ENCODE measurements around the gene SLC35F1. TPM values are rescaled to one million over a fixed set of nuclear protein-coding genes. Genes with fewer than 3 reads are reported as not detected.

SLC35F1 gene
- total and polyA plus RNA-seq, 2 experiments from 2014 or later: 0.04 to 0.43 TPM

GRCh38 chr6:118080547-118080946, 173.5 kb downstream of the SLC35F1 start:
- TF ChIP-seq CTCF (IDR thresholded peaks at IDR 0.05; ENCODE audit: poor library complexity): peak; percentile 6
- TF ChIP-seq EZH2phosphoT487 (IDR thresholded peaks at IDR 0.05; ENCODE audit: low read depth, severe bottlenecking, unreplicated experiment): no peak
- Histone ChIP-seq H3K4me1 (ENCODE audit: insufficient read depth) (no peaks in the 10 kb centered on the region), H3K4me2 (no peak overlapping the region), H4K20me1 (ENCODE audit: insufficient read depth, poor library complexity, severe bottlenecking) (no peaks in the 10 kb centered on the region), H3K27me3 (no peaks in the 10 kb centered on the region), H3K36me3 (replicated peaks; ENCODE audit: insufficient read depth, low read depth) (no peaks in the 10 kb centered on the region), H3K27ac (no peak overlapping the region), H2AFZ (no peak overlapping the region), H3K4me3 (no peak overlapping the region), H3K79me2 (no peaks in the 10 kb centered on the region), H3K9me3 (ENCODE audit: low read depth) (no peaks in the 10 kb centered on the region), H3K9me2 (replicated peaks; ENCODE audit: insufficient read depth) (no peaks in the 10 kb centered on the region)
- WGBS (ENCODE audit: low lambda C conversion rate, missing lambda C conversion rate): 37% methylated on average over 2 of the region's 2 CpGs
- no peak for DNase-seq (ENCODE audit: low spot score)

- Histone ChIP-seq H3K9me2 (replicated peaks; ENCODE audit: insufficient read depth) (no peaks in the 10 kb centered on the region), H3K9me3 (ENCODE audit: low read depth) (no peaks in the 10 kb centered on the region), H3K27me3 (no peaks in the 10 kb centered on the region), H3K79me2 (no peaks in the 10 kb centered on the region), H3K4me3 (no peak overlapping the region), H3K4me1 (ENCODE audit: insufficient read depth) (no peaks in the 10 kb centered on the region), H2AFZ (no peak overlapping the region), H4K20me1 (ENCODE audit: insufficient read depth, poor library complexity, severe bottlenecking) (no peaks in the 10 kb centered on the region), H3K27ac (no peak overlapping the region), H3K36me3 (replicated peaks; ENCODE audit: insufficient read depth, low read depth) (no peaks in the 10 kb centered on the region), H3K4me2 (no peak overlapping the region)
- no peak for TF ChIP-seq EZH2phosphoT487 (IDR thresholded peaks at IDR 0.05; ENCODE audit: low read depth, severe bottlenecking, unreplicated experiment)
- no peak for TF ChIP-seq CTCF (IDR thresholded peaks at IDR 0.05; ENCODE audit: poor library complexity)
- no peak for TF ChIP-seq EZH2 (IDR thresholded peaks at IDR 0.05; ENCODE audit: borderline replicate concordance)
- no peak for DNase-seq (ENCODE audit: low spot score)
- 92% methylated on average over 2 of the region's 2 CpGs for WGBS (ENCODE audit: low lambda C conversion rate, missing lambda C conversion rate)
Measured at GRCh38 chr6:118083711-118084110, 176.6 kb downstream of the SLC35F1 start.

- TF ChIP-seq EZH2 (IDR thresholded peaks at IDR 0.05; ENCODE audit: borderline replicate concordance) (no peak), EZH2phosphoT487 (IDR thresholded peaks at IDR 0.05; ENCODE audit: low read depth, severe bottlenecking, unreplicated experiment) (no peak), CTCF (IDR thresholded peaks at IDR 0.05; ENCODE audit: poor library complexity) (no peak)
- no peak overlapping the region for H3K4me2 ChIP-seq
- H3K27me3 ChIP-seq: no peaks in the 10 kb centered on the region
- H3K4me3 ChIP-seq: no peak overlapping the region
- H3K4me1 ChIP-seq (ENCODE audit: insufficient read depth): no peaks in the 10 kb centered on the region
- no peak overlapping the region for H2AFZ ChIP-seq
- no peak for DNase-seq (ENCODE audit: low spot score)
- no peaks in the 10 kb centered on the region for H3K9me2 ChIP-seq (replicated peaks; ENCODE audit: insufficient read depth)
- no peaks in the 10 kb centered on the region for H3K36me3 ChIP-seq (replicated peaks; ENCODE audit: insufficient read depth, low read depth)
- no peaks in the 10 kb centered on the region for H4K20me1 ChIP-seq (ENCODE audit: insufficient read depth, poor library complexity, severe bottlenecking)
- no peaks in the 10 kb centered on the region for H3K79me2 ChIP-seq
- H3K27ac ChIP-seq: no peak overlapping the region
- WGBS (ENCODE audit: low lambda C conversion rate, missing lambda C conversion rate): 81% methylated on average over 2 of the region's 2 CpGs
- no peaks in the 10 kb centered on the region for H3K9me3 ChIP-seq (ENCODE audit: low read depth)
Measured at GRCh38 chr6:118085665-118086064, 178.6 kb downstream of the SLC35F1 start.

GRCh38 chr6:118086159-118086558, 179.1 kb downstream of the SLC35F1 start:
- TF ChIP-seq EZH2 (IDR thresholded peaks at IDR 0.05; ENCODE audit: borderline replicate concordance) (no peak), CTCF (IDR thresholded peaks at IDR 0.05; ENCODE audit: poor library complexity) (no peak), EZH2phosphoT487 (IDR thresholded peaks at IDR 0.05; ENCODE audit: low read depth, severe bottlenecking, unreplicated experiment) (no peak)
- H2AFZ ChIP-seq: no peak overlapping the region
- no peaks in the 10 kb centered on the region for H3K36me3 ChIP-seq (replicated peaks; ENCODE audit: insufficient read depth, low read depth)
- no peak overlapping the region for H3K27ac ChIP-seq
- no peaks in the 10 kb centered on the region for H3K79me2 ChIP-seq
- no peak overlapping the region for H3K4me3 ChIP-seq
- no peaks in the 10 kb centered on the region for H3K4me1 ChIP-seq (ENCODE audit: insufficient read depth)
- 78% methylated on average over 2 of the region's 2 CpGs for WGBS (ENCODE audit: low lambda C conversion rate, missing lambda C conversion rate)
- H3K9me3 ChIP-seq (ENCODE audit: low read depth): no peaks in the 10 kb centered on the region
- no peaks in the 10 kb centered on the region for H4K20me1 ChIP-seq (ENCODE audit: insufficient read depth, poor library complexity, severe bottlenecking)
- no peak for DNase-seq (ENCODE audit: low spot score)
- no peaks in the 10 kb centered on the region for H3K9me2 ChIP-seq (replicated peaks; ENCODE audit: insufficient read depth)
- no peak overlapping the region for H3K4me2 ChIP-seq
- no peaks in the 10 kb centered on the region for H3K27me3 ChIP-seq

Measured in hepatocyte (in vitro differentiated cells).